ENCODE data around the gene RNF40. TPM values are rescaled to one million over a fixed set of nuclear protein-coding genes. Genes with fewer than 3 reads are reported as not detected.

RNF40 gene
- total RNA-seq, 1 donor from 2014 or later = 80.0 TPM

- no peak for DNase-seq
Measured at GRCh38 chr16:30762991-30763725, 1.0 kb downstream of the RNF40 start.

DNA sequence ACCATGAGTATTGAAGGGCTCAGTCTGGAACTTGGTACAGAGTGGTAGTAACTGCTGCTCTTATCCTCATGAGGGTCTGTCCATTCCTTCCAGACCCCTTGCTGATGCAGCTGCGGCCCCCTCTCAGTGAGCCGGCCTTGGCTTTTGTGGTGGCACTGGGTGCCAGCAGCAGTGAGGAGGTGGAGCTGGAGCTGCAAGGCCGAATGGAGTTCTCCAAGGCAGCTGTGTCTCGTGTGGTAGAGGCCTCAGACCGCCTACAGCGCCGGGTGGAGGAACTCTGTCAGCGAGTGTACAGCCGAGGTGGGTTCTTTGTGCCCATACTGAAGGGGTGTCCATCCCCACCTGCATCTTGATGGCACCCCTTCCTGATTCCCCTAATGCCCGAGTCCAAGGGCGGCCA lies 2.0 kb downstream of the RNF40 start:
- no peak for DNase-seq

GRCh38 chr16:30764816-30765465 lies 2.8 kb downstream of the RNF40 start:
- DNase-seq = no peak

DNA sequence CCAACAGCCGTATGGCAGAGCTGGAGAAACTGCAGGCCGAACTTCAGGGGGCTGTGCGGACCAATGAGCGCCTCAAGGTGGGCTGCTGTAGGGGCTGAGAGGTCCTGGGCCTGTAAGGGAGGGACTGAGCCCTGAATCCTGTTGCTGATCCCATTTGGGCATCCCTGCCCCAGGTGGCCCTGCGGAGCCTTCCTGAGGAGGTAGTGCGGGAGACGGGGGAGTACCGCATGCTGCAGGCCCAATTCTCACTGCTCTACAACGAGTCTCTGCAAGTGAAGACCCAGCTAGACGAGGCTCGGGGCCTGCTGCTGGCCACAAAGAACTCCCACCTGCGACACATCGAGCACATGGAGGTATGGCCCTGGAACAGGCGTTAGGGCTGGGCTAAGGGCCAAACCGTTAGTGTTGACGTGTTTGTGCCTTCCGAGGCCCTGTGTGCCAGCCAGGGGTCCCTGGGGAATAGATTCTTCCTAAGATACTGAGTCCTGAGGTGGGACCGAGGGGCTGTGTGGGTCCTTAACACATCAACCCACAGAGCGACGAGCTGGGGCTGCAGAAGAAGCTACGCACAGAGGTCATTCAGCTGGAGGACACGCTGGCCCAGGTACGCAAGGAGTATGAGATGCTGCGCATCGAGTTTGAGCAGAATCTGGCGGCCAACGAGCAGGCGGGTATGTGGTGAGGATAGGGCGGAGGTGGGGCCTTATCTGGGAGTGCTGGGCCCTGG lies 4.2 kb downstream of the RNF40 start:
- DNase-seq = no peak

DNA sequence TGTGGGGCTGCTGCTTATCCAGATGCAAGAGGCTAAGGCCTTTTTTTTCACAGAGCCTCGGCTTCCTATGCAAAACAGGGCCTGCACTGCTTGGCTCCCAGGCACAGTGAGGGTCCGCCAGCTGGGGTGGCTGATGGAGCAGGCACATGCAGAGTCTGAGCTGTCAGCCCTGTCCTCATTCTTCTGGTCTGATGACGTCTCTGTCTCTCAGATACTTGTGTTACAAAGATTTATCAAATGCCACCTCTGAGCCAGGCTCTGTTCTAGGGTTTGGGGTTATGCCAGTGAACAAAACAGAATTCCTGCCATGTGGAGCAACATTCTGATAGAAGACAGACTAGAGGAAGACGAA lies 4.8 kb downstream of the RNF40 start:
- no peak for DNase-seq

DNA sequence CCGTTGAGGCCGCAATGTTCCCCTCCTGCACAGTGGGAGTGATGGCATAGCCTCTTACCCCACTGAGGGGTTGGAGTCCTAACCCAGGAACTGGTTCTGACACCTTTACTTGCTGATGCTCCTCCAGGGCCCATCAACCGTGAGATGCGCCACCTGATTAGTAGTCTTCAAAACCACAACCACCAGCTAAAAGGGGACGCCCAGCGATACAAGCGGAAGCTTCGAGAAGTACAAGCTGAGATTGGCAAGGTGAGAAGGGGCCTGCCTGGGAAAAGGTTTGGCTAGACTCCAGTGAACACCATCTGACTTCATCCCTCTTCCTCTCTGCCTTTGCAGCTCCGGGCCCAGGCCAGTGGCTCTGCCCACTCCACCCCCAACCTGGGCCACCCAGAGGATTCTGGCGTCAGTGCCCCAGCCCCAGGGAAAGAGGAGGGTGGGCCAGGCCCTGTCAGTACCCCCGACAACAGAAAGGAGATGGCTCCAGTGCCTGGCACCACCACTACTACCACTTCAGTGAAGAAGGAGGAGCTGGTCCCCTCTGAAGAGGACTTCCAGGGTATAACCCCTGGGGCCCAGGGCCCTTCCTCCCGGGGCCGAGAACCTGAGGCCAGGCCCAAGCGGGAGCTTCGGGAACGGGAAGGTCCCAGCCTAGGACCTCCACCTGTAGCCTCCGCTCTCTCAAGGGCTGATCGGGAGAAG lies 5.8 kb downstream of the RNF40 start:
- no peak for DNase-seq

DNA sequence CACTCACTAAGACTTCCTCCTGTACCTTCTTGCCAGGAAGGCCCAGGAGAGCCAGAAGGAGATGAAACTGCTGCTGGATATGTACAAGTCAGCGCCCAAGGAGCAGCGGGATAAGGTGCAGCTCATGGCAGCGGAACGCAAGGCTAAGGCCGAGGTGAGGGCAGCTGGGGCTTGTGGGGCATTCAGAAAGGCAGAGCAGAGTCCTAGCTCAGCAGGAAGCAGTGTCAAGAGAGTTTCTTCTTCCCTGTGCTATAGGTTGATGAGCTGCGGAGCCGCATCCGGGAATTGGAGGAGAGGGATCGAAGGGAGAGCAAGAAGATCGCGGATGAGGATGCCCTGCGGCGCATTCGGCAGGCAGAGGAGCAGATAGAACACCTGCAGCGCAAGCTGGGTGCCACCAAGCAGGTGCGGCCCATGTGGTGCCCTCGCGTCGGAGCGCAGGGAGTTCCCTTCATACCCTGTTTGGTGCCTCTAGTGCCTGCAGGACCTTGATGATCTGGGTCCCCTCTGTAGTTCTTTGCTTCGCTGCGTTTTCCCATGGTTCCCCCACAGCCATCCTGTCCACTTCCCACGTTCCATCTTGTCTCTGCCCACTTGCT lies 6.6 kb downstream of the RNF40 start:
- no peak for DNase-seq

DNA sequence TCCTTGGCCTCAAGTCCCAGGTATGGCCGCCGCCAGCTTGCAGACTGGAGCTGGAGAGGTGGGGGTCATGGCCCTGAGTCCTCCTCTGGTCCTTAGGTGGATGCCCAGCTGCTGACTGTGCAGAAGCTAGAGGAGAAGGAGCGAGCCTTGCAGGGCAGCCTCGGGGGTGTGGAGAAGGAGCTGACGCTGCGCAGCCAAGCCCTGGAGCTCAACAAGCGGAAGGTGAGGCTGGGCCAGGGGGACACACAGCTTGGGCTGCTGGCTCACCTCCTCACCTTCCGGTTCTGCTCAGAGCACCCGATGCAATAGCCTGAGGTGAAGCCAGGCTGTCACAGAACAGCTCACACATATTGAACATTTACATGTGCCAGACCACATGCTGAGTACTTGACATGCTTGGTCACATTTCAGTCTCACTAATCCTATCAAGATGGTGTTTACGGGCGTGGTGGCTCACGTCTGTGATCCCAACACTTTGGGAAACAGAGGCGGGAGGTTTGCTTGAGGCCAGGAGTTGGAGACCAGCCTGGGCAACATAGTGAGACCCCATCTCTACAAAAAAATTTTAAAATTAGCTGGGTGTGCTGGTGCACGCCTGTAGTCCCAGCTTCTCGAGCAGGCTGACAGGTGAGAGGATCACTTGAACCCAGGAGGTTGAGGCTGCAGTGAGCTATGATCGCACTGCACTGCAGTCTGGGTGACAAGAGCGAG lies 7.4 kb downstream of the RNF40 start:
- no peak for DNase-seq

DNA sequence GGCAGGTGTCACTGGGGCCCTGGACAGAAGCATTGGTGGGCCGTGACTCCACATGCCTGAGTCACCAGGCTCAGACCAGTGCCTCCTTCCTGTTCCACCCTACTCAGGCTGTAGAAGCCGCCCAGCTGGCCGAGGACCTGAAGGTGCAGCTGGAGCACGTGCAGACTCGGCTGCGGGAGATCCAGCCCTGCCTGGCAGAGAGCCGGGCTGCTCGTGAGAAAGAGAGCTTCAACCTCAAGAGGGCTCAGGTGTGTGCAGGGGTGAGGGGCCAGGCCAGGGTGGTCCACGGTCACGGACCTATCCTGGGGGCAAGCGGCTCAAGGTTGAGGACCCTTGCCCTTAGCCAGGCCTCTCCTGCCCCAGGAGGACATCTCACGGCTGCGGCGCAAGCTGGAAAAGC lies 9.6 kb downstream of the RNF40 start:
- no peak for DNase-seq

GRCh38 chr16:30773826-30774225 lies 11.7 kb downstream of the RNF40 start:
- no peak for DNase-seq

GRCh38 chr16:30774367-30775130 lies 12.4 kb downstream of the RNF40 start:
- no peak for DNase-seq

DNA sequence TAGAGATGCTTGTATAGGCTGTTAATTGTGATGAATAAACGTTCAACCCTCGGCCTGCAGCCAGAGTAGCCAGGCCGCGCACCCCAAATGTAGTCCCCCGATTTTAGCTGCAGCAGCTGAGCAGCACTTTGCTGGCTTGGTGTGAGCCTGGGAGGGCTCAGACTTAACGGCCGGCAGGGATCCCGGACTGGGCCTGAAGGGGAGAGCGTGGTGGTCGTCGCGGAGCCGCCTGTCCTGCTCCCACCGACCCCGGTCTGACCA lies 12.9 kb downstream of the RNF40 start:
- no peak for DNase-seq

GRCh38 chr16:30775392-30776188 lies 13.5 kb downstream of the RNF40 start:
- peak; percentile 82 for DNase-seq

DNA sequence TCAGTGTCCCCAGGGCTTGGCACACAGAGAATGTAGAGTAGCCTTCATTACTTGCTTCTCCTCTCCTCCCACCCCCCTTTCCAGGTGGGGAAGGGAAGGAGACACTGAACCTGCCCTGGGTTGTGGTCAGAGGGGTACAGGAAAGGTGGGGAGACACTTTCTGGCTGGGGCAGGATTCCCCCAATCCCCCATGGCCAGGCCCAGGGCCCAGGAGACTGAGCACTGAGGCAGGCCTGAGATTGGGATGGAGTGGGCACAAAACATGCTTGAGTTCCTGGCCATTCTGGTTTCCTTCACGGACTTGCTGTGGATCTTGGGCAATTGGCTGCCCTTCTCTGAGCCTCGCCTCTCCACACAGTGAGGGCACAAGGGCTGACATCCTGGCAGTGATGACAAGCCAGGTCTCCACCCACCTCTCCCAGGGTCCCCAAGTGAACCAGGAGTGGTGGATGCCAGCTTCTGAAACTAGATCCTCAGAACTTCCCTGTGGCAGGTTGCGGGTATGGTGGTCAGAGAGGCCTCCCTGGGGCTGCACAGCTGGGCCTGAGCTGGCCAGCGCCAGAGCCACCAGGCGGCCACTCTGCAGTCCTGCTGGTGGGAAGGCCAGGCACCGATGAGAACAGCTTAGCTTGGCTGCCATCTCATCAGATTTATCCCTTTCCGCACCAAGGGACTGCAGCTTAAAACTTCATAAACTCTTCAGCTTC lies 15.6 kb downstream of the RNF40 start:
- no peak for DNase-seq

DNA sequence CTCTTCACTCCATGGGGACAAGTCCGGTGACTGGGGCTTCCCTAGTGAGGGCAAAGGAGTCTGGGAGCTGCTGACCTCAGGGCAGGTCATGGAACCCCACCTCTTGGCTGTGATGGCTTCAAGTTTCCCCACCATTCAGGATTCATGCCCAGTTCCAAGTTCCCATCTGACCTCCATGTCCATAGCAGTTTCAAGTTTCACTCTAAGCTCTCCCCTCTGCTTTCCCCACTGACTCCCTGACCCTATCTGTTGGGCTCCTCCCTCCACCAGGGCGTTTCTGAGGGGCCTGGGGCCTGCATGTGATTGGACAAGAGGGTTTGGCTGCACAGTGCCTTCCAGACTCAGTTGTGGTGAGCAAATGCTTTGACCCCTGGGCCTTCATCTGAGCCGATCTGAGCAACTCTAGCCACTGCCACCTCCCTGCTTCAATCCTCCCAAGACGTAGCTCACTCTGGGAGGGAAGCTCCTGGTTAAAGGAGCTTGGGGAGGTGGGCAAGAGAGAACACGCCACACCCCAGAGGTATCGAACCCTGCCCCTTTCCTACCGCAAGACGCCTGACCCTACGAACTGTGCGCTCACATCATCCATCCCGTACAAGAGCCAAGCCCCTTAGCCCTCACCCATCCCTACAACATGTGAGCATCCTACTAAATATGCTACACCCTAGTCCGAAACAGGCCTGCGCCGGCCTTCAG lies 16.6 kb downstream of the RNF40 start:
- no peak for DNase-seq

DNA sequence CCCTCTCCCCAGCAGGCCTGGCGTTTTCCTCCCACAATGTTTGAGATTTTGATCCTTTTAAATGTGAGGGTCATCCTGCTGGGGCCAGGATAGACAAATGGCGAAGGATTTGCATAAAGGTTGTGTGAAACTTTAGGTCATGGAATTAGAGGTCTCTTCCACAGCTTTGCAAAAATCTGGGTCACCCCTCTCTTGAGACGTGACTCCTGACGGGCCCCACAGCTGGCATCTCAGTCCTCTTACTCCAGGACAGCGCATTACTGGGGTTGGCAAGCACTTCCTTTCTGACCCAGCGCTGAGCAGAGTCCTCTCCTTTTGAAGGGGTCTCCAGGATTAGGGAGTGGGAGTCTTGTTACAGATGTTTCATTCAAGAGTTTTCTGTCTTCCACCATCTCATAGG lies 17.5 kb downstream of the RNF40 start:
- no peak for DNase-seq

GRCh38 chr16:30780021-30780420 lies 17.9 kb downstream of the RNF40 start:
- DNase-seq = no peak

DNA sequence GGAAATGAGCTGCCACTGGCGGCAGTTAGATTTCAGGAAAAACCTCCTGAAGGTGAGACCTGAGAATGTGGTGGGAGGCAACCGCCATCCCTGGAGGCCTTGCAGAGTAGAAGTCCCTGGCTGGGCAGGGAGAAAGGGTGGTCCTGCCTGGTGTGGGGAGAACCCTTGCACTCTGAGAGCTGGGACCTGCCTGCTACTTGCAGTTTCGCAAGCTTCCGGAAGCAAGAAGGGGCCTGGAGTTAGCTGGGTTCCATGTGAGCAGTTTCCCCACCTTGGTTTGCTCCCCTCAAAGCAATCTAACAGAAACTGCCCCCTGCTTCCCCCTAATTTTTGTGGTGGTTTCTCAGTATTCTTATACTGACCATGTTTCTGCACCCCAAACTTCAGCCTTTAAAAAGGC lies 18.4 kb downstream of the RNF40 start:
- DNase-seq = no peak

Data from occipital lobe (tissue), 2 donors.